GM18519 (cell line): Measurements from ENCODE around the gene PFKFB1.

Experiments used
- ATAC-seq: cut with Tn5 transposase; IDR thresholded peaks from one replicate; pipeline ENCODE4 v1.9.1; 2021; ENCODE audit warnings: mild to moderate bottlenecking, moderate library complexity; ENCODE audit not compliant: unreplicated experiment, low FRiP score

The PFKFB1 gene

GRCh38 chrX:54928876-54929275 lies 65.1 kb downstream of the PFKFB1 start:
- no peak for ATAC-seq

GRCh38 chrX:54926978-54927377 lies 67.0 kb downstream of the PFKFB1 start:
- ATAC-seq, result no peak

DNA sequence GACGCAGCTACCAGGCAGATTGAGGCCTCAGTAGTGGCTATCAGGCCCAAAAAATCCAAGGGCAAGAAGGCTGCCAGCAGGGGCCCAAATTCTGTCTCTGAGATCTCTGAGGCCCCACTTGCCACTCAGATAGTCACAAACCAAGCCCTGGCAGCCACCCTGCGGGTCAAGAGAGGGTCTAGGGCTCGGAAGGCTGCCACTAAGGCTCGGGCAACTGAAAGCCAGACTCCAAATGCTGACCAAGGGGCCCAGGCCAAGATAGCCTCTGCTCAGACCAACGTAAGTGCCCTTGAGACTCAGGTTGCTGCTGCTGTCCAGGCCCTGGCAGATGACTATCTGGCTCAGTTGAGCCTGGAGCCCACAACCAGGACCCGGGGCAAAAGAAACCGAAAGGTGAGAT lies 70.6 kb downstream of the PFKFB1 start:
- ATAC-seq, result no peak

DNA sequence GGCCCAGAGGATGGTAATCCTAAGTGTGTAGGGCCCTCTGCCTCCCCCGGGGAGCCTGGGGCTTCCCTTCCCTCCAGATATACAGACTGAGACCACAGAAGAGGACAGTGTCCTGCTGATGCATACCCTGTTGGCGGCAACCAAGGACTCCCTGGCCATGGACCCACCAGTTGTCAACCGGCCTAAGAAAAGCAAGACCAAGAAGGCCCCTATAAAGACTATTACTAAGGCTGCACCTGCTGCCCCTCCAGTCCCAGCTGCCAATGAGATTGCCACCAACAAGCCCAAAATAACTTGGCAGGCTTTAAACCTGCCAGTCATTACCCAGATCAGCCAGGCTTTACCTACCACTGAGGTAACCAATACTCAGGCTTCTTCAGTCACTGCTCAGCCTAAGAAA lies 71.4 kb downstream of the PFKFB1 start:
- no peak for ATAC-seq

- no peak for ATAC-seq
Observed at GRCh38 chrX:54921427-54922021, 72.5 kb downstream of the PFKFB1 start.

GRCh38 chrX:54920610-54921426 lies 73.2 kb downstream of the PFKFB1 start, which contains the start of gene TRO:
TRO (plus strand) TSS chrX:54920824; CDS start chrX:54922247, 1,423 bp downstream.
- no peak for ATAC-seq

DNA sequence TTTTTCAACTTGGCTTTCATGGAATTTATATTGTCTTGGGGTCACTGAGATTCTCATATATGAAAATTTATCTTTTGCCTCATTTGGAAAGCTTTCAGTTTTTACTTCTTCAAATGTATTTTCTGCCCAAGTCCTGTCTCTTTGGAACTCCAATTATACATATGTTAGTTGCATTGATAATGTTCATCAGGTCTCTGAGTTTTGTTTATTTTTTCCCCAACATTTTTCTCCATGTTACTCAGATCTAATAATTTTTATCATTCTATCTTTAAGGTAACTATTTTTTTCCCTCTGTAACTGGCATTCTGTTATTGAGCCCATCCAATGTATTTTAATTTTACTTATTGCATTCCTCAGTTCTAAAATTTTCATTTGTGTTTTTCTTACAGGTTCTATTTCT lies 84.0 kb downstream of the PFKFB1 start:
- ATAC-seq, result no peak

- ATAC-seq, result no peak
Observed at GRCh38 chrX:54894159-54894558, 99.8 kb downstream of the PFKFB1 start.

DNA sequence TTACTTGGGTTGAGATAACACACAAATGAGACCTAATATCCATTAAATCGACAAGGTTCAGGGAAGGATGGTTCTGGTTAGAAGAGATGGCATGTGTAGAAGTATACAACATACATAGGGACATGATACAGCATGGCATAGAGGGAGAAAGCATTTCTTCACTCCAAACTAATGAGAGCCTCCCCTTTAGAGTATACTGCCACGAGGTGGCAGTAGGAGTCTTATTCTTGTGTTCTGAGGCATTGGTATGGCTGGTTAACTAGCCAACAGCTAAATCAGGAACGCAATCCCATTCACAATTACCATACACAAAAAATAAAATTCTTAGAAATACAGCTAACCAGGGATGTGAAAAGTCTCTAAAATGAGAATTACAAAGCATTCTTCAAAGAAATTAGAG lies 102.4 kb downstream of the PFKFB1 start:
- no peak for ATAC-seq

GRCh38 chrX:54885740-54886139 lies 108.2 kb downstream of the PFKFB1 start:
- ATAC-seq, result no peak
